Mucosa of descending colon (tissue), 3 donors: ENCODE measurements around the gene VPS8. TPM values are rescaled to one million over a fixed set of nuclear protein-coding genes. Genes with fewer than 3 reads are reported as not detected.

Source experiments
- ATAC-seq: fragments of 200-7000 bp; cut with Tn5 transposase; one replicate; pipeline ENCODE4 v1.9.1; 2020; ENCODE audit warnings: mild to moderate bottlenecking, moderate library complexity
- DNase-seq, 3 donors: peaks; one replicate each; pipeline ENCODE4 v3.0.0-alpha.2; 2020
- H3K36me3 ChIP-seq: fragments of 200-600 bp; one replicate; pipeline ENCODE4 v1.8.0; 2021; ENCODE audit warnings: low read depth, mild to moderate bottlenecking
- H3K4me1 ChIP-seq: fragments of 200-600 bp; one replicate; pipeline ENCODE4 v1.8.0; 2021; ENCODE audit warnings: low read depth, mild to moderate bottlenecking
- H3K4me3 ChIP-seq: fragments of 200-600 bp; one replicate; pipeline ENCODE4 v1.8.0; 2021; ENCODE audit warnings: mild to moderate bottlenecking
- H3K9me3 ChIP-seq: fragments of 200-600 bp; one replicate; pipeline ENCODE4 v1.8.0; 2021; ENCODE audit warnings: mild to moderate bottlenecking
- intact Hi-C, 2 donors: fragments of 100-400 bp; cut with DNase I in 1 of 2; cut with micrococcal nuclease in 1 of 2; formaldehyde crosslinking; loops; one replicate each; pipeline versions ENCODE4 v1.11.0 to v1.11.1; 2022; cut with DNase I, micrococcal nuclease
- total RNA-seq, 3 donors: library from RNA; stranded (reverse); fragmentation: NEBNext Ultra II Directional in 2 of 3; extraction: Animal tissue kit (Norgen Biotek cat#: 25700) in 2 of 3; gene quantifications; one replicate each; pipeline versions ENCODE4 v1.2.1 to v1.2.4, GENCODE V29; 2021 to 2023
- TF ChIP-seq, protein P1 (sequence below): fragments of 200-600 bp; IDR thresholded peaks from one replicate; pipeline ENCODE4 v1.8.0; 2022; ENCODE audit warnings: antibody characterized with exemption, mild to moderate bottlenecking
- donor health status: DM: no; HTN: no; CAD: no; lungs with moderate emphysema.
- donor health status: DM: no; HTN: no; CAD: no.
- donor health status: DM: no; HTN: yes; CAD: no.

Gene VPS8
- total RNA-seq, 3 donors from 2014 or later = 57.6 to 92.6 (median 74.7) TPM

DNA sequence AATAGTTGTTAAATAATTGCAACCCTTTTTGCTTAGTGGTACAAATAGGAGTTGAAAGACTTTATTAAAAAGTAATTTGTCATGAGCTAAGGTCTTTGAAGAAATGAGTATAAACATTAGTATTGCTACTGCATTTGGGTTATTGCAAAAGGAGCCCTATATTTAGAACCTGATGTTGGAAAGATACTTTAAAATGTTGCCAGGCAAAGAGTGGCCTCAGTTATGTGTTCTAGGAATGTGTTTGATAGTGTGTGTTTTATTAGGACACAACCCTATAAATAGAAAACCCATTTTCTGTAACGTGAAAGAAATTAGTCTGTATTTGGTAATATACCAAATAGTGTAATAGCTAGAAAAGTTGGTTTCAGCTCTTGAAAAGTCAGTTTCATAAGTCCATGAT lies 10.7 kb downstream of the VPS8 start:
- DNase-seq (no peak), ATAC-seq (no peak)
- H3K4me3 ChIP-seq = no peak overlapping the region
- no peaks in the 10 kb centered on the region for H3K4me1 ChIP-seq
- no peaks in the 10 kb centered on the region for H3K9me3 ChIP-seq
- TF ChIP-seq, protein P1, sequence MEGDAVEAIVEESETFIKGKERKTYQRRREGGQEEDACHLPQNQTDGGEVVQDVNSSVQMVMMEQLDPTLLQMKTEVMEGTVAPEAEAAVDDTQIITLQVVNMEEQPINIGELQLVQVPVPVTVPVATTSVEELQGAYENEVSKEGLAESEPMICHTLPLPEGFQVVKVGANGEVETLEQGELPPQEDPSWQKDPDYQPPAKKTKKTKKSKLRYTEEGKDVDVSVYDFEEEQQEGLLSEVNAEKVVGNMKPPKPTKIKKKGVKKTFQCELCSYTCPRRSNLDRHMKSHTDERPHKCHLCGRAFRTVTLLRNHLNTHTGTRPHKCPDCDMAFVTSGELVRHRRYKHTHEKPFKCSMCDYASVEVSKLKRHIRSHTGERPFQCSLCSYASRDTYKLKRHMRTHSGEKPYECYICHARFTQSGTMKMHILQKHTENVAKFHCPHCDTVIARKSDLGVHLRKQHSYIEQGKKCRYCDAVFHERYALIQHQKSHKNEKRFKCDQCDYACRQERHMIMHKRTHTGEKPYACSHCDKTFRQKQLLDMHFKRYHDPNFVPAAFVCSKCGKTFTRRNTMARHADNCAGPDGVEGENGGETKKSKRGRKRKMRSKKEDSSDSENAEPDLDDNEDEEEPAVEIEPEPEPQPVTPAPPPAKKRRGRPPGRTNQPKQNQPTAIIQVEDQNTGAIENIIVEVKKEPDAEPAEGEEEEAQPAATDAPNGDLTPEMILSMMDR = no peak
- intact Hi-C loops = no loop called here
- no peaks in the 10 kb centered on the region for H3K36me3 ChIP-seq

DNA sequence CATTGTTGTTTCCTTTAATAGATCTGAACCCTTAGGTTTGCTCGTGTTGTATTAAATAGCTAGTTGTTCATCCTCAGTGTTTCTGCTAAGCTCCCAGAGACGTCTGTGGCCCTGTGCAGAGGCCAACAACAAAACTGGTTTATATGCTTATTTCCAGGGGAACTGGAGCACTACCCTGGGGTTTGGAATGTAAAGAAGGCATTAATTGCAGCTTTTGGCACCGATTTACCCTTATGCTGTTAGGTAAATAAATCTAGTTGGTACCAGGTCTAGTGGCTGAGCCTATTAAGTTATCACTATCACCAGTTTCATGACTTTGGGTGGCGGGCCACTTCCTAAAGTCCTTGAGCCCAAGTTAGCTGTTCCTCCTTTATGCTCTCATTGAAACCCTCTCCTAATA lies 12.0 kb downstream of the VPS8 start:
- H3K4me1 ChIP-seq = no peaks in the 10 kb centered on the region
- TF ChIP-seq, protein P1 = no peak
- H3K4me3 ChIP-seq = no peak overlapping the region
- intact Hi-C loops = no loop called here
- no peak for ATAC-seq
- no peaks in the 10 kb centered on the region for H3K9me3 ChIP-seq
- DNase-seq = no peak
- no peaks in the 10 kb centered on the region for H3K36me3 ChIP-seq

DNA sequence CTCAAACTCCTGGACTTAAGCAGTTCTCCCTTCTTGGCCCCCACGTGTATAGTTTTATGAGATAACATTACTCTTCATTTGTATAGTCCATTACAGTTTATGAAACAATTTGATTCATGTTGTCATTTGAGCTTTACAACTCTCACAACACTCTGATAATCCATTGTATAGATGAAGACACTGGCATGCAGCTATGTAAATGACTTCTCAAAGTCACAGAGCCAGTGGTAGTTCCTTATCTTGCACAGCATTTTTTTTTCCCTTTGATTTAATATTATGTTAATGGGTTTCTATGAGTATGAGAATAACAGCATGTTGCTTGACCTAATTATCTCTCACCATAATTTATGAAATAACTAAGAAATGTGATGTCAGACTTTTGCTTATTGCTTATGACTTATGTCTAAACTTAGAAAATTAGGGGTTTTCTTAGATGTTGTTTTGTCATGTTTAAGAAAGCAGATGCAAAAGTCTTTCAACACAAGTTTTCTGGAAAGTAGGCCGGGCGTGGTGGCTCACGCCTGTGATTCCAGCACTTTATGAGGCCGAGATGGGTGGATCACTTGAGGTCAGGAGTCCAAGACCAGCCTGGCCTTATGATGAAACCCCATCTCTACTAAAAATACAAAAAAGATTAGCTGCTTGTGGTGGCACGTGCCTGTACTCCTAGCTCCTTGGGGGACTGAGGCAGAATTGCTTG lies 13.3 kb downstream of the VPS8 start:
- Histone ChIP-seq H3K9me3 (no peaks in the 10 kb centered on the region), H3K36me3 (no peaks in the 10 kb centered on the region), H3K4me1 (no peaks in the 10 kb centered on the region), H3K4me3 (no peak overlapping the region)
- ATAC-seq = peak; percentile 86
- TF ChIP-seq, protein P1 = no peak
- intact Hi-C loops = no loop called here
- peak; percentile 55 to 76 (median 64) for DNase-seq

DNA sequence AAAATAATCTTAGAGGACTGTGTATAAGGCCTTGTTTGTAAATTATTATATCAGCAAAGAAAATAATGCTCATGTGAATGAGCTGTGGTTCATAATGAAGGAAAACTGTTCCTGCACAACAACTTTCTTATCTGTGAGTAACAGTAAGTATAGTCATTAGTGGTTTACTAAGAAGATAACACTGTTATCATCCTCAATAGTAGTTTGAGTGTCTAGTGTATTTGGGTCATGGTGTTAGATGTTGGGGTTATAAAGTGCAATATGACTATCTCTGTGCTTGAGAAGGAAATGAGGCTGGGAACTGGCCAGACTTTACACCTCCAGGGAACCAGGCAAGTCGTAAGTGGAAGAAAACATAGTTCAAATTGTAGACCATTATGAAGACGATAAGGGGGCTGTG lies 15.6 kb downstream of the VPS8 start:
- peak; percentile 27 for ATAC-seq
- Histone ChIP-seq H3K9me3 (no peaks in the 10 kb centered on the region), H3K4me1 (no peaks in the 10 kb centered on the region), H3K36me3 (no peaks in the 10 kb centered on the region), H3K4me3 (no peak overlapping the region)
- DNase-seq = no peak
- intact Hi-C loops = no loop called here
- TF ChIP-seq, protein P1 = no peak

DNA sequence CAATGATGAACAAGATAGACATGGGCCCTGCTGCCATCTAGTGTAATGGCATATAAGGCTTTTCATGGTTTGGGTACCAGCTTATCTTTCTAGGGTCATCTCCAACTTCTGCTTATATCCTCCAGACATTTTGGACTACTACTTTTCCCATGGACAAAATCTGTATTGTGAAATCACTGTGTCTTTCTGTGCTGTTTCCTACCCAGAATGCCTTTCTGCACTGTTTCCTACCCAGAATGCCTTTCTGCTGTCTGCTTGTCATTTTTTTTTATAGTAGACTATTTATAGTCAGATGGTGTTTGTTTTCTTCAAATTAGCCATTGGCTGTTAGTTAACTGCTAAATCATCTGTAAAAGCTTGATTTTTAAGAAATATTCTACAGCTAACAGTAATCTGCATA lies 20.1 kb downstream of the VPS8 start:
- DNase-seq (no peak), ATAC-seq (no peak)
- no peaks in the 10 kb centered on the region for H3K9me3 ChIP-seq
- no peaks in the 10 kb centered on the region for H3K36me3 ChIP-seq
- intact Hi-C loops = no loop called here
- TF ChIP-seq, protein P1 = no peak
- H3K4me1 ChIP-seq = no peaks in the 10 kb centered on the region
- no peak overlapping the region for H3K4me3 ChIP-seq

DNA sequence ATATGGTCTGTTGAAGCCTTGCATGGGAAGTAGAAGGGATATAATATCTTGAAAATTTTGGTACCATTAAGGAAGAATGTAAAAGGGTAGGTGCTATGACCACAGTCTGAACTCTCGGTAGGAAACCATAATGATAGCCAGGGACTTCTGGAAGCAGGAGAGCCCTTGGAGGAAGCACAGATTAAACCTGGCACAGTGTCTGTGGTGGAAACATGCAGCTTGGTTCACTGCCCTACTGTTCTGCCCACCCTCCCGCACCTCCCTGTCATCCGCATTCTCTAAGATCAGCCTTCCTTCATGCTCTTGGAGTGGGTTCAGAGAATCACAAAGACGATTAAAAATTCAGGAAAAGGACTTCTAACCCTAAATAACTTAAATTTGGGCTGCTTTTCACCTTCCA lies 20.9 kb downstream of the VPS8 start:
- DNase-seq (no peak), ATAC-seq (no peak)
- TF ChIP-seq, protein P1 = no peak
- no peak overlapping the region for H3K4me3 ChIP-seq
- H3K4me1 ChIP-seq = no peaks in the 10 kb centered on the region
- H3K36me3 ChIP-seq = no peaks in the 10 kb centered on the region
- no peaks in the 10 kb centered on the region for H3K9me3 ChIP-seq
- intact Hi-C loops = no loop called here
